Left lung (tissue), 10 donors: ENCODE measurements around the gene ARL13A. TPM values are rescaled to one million over a fixed set of nuclear protein-coding genes. Genes with fewer than 3 reads are reported as not detected.

Experiments
- ATAC-seq: fragments of 200-7000 bp; cut with Tn5 transposase; one replicate; pipeline ENCODE4 v1.9.1; 2020; ENCODE audit warnings: moderate library complexity
- DNase-seq, 4 donors: peaks; one replicate each; pipeline ENCODE4 v3.0.0-alpha.2; 2013 to 2020
- H3K27ac ChIP-seq, 2 donors: fragments of 200-600 bp; sonication (generic) in 1 of 2; one replicate each; pipeline versions ENCODE4 v1.5.0 to v1.8.0; 2020 to 2021
- H3K27me3 ChIP-seq, 2 donors: fragments of 200-600 bp; sonication (generic) in 1 of 2; one replicate each; pipeline versions ENCODE4 v1.5.0 to v1.8.0; 2020 to 2021
- H3K36me3 ChIP-seq, 2 donors: fragments of 200-600 bp; sonication (generic) in 1 of 2; one replicate each; pipeline versions ENCODE4 v1.5.0 to v1.8.0; 2020 to 2021
- H3K4me1 ChIP-seq, 2 donors: fragments of 200-600 bp; one replicate each; pipeline ENCODE4 v1.8.0; 2021
- H3K4me3 ChIP-seq, 2 donors: fragments of 200-600 bp; sonication (generic) in 1 of 2; one replicate each; pipeline versions ENCODE4 v1.5.0 to v1.8.0; 2020 to 2021; ENCODE audit warnings: mild to moderate bottlenecking in 1 of 2
- H3K9me3 ChIP-seq, 2 donors: fragments of 200-600 bp; sonication (generic) in 1 of 2; one replicate each; pipeline versions ENCODE4 v1.5.0 to v1.8.0; 2020 to 2021
- intact Hi-C, 2 donors: fragments of 100-400 bp; cut with DNase I; formaldehyde crosslinking; loops; one replicate each; pipeline versions ENCODE4 v1.11.2 to v1.14.2; 2022
- polyA plus RNA-seq, 6 donors: library from polyadenylated mRNA; unstranded; fragments of 120-200 nt; gene quantifications; one replicate each; pipeline ENCODE4 v1.2.1, GENCODE V29; 2013; ENCODE audit not compliant: insufficient read length in 6 of 6
- total RNA-seq, 2 donors: library from RNA; stranded (reverse); fragmentation: NEBNext Ultra II Directional; extraction: Animal tissue kit (Norgen Biotek cat#: 25700); gene quantifications; one replicate each; pipeline ENCODE4 v1.2.1, GENCODE V29; 2021
- TF ChIP-seq, protein P1 (sequence below), 2 donors: fragments of 200-600 bp; sonication (generic) in 1 of 2; IDR thresholded peaks; one replicate each; pipeline versions ENCODE4 v1.5.0 to v1.8.0; 2021; ENCODE audit warnings: antibody characterized with exemption in 2 of 2
- donor health status: DM: no; HTN: yes; CAD: no.
- donor health status: DM: no; HTN: no; CAD: no.

Gene ARL13A
- total and polyA plus RNA-seq, 8 donors, result 0.35 to 1.2 (median 0.58) TPM; not detected in 2

DNA sequence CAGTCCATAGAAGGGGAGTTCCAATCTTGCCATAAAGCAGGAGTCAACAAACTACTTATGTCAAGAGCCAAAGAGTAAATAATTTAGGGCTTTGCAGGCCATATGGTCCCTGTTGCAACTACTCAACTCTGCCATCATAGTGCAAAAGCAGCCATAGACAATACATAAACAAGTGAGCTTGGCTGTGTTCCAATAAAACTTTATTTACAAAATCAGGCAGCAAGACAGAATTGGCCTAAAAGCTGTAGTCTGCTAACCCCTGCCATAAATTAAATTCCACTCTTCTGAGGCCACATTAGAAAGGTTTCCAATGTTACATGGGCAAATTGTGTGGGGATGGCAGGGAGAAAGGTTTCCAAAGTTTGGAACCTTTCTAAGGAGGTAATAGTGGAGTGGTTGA, 67.7 kb downstream of the ARL13A start:
- Histone ChIP-seq H3K27ac (no peak overlapping the region), H3K27me3 (no peaks in the 10 kb centered on the region), H3K9me3 (no peaks in the 10 kb centered on the region), H3K36me3 (peaks cover 0 to 76% of the 10 kb centered on the region in 2 donors), H3K4me1 (no peaks in the 10 kb centered on the region), H3K4me3 (no peak overlapping the region)
- no peak for ATAC-seq
- no peak for DNase-seq
- TF ChIP-seq, protein P1, sequence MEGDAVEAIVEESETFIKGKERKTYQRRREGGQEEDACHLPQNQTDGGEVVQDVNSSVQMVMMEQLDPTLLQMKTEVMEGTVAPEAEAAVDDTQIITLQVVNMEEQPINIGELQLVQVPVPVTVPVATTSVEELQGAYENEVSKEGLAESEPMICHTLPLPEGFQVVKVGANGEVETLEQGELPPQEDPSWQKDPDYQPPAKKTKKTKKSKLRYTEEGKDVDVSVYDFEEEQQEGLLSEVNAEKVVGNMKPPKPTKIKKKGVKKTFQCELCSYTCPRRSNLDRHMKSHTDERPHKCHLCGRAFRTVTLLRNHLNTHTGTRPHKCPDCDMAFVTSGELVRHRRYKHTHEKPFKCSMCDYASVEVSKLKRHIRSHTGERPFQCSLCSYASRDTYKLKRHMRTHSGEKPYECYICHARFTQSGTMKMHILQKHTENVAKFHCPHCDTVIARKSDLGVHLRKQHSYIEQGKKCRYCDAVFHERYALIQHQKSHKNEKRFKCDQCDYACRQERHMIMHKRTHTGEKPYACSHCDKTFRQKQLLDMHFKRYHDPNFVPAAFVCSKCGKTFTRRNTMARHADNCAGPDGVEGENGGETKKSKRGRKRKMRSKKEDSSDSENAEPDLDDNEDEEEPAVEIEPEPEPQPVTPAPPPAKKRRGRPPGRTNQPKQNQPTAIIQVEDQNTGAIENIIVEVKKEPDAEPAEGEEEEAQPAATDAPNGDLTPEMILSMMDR (IDR thresholded peaks at IDR 0.05), result no peak
- intact Hi-C loops, result no loop called here

- no peak for ATAC-seq
These were observed 70.7 kb downstream of the ARL13A start for GRCh38 chrX:101040197-101040596.

More at GRCh38 chrX:101040197-101040596, 70.7 kb downstream of the ARL13A start:
- Histone ChIP-seq H3K4me1 (no peaks in the 10 kb centered on the region), H3K27ac (no peak overlapping the region), H3K27me3 (no peaks in the 10 kb centered on the region), H3K4me3 (no peak overlapping the region), H3K36me3 (peaks cover 0 to 61% of the 10 kb centered on the region in 2 donors), H3K9me3 (no peaks in the 10 kb centered on the region)
- no peak for DNase-seq
- intact Hi-C loops, result no loop called here
- TF ChIP-seq, protein P1 (IDR thresholded peaks at IDR 0.05), result no peak

Other genes starting within 250 kb of the ARL13A start
- 1 to 10 TPM; 8.8 to 9.7 TPM for gene SYTL4, start 237.6 kb upstream of the ARL13A start, total RNA-seq
- gene SYTL4, start 237.6 kb upstream of the ARL13A start, polyA plus RNA-seq, result 10 to 100 TPM; 11.5 to 14.9 (median 12.3) TPM
- gene CSTF2, start 149.3 kb upstream of the ARL13A start, total RNA-seq, result 10 to 100 TPM; 17.2 to 17.6 TPM
- 10 to 100 TPM; 20.3 to 22.9 (median 21.9) TPM for gene CSTF2, start 149.3 kb upstream of the ARL13A start, polyA plus RNA-seq
- gene NOX1, start 95.3 kb upstream of the ARL13A start, total RNA-seq, result not detected
- 1 to 10 TPM in 2 of 6 donors, under 1 TPM in 4; 0.37 to 1.1 (median 0.73) TPM for gene NOX1, start 95.3 kb upstream of the ARL13A start, polyA plus RNA-seq
- 10 to 100 TPM in 1 of 2 donors, 1 to 10 TPM in 1; 7.4 to 14.3 TPM for gene XKRX, start 40.8 kb upstream of the ARL13A start, total RNA-seq
- gene XKRX, start 40.8 kb upstream of the ARL13A start, polyA plus RNA-seq, result 1 to 10 TPM; 1.7 to 3.6 (median 2.4) TPM
- gene TRMT2B, start 82.4 kb downstream of the ARL13A start, total RNA-seq, result 10 to 100 TPM; 12.5 to 19.5 TPM
- 10 to 100 TPM in 5 of 6 donors, 1 to 10 TPM in 1; 9.7 to 14.2 (median 13.4) TPM for gene TRMT2B, start 82.4 kb downstream of the ARL13A start, polyA plus RNA-seq
- 1 to 10 TPM; 1.2 to 1.6 TPM for gene TMEM35A, start 109.2 kb downstream of the ARL13A start, total RNA-seq
- 10 to 100 TPM in 5 of 6 donors, 1 to 10 TPM in 1; 9.7 to 17.0 (median 12.9) TPM for gene TMEM35A, start 109.2 kb downstream of the ARL13A start, polyA plus RNA-seq
- gene CENPI, start 128.5 kb downstream of the ARL13A start, total RNA-seq, result 1 to 10 TPM; 3.5 to 5.2 TPM
- gene CENPI, start 128.5 kb downstream of the ARL13A start, polyA plus RNA-seq, result 10 to 100 TPM in 4 of 6 donors, 1 to 10 TPM in 2; 8.7 to 16.2 (median 11.0) TPM